ENCODE data around the gene STPG4.
A peak's percentile ranks its signal among the peaks of the same experiment; 100 is the strongest.
"Not testable (repeated sequence)": the region's sequence is repeated elsewhere in the genome, so short reads cannot be mapped to it uniquely, and the experiment has no call there.

Gene STPG4

GRCh38 chr2:47126783-47127182 lies 28.3 kb downstream of the STPG4 start:
- DNase-seq (ENCODE audit: low read depth), result no peak

- DNase-seq (ENCODE audit: low read depth), result not testable (repeated sequence)
These were observed 30.4 kb downstream of the STPG4 start for GRCh38 chr2:47124740-47125139.

GRCh38 chr2:47120424-47120823 lies 34.7 kb downstream of the STPG4 start:
- not testable (repeated sequence) for DNase-seq (ENCODE audit: low read depth)

GRCh38 chr2:47119001-47119400 lies 36.1 kb downstream of the STPG4 start:
- DNase-seq (ENCODE audit: low read depth), result peak; percentile 36

GRCh38 chr2:47118581-47118980 lies 36.5 kb downstream of the STPG4 start:
- no peak for DNase-seq (ENCODE audit: low read depth)

GRCh38 chr2:47112665-47113435 lies 42.3 kb downstream of the STPG4 start:
- no peak for DNase-seq (ENCODE audit: low read depth)

- DNase-seq (ENCODE audit: low read depth), result no peak
These were observed 45.4 kb downstream of the STPG4 start for GRCh38 chr2:47109680-47110079.

GRCh38 chr2:47109007-47109375 lies 46.1 kb downstream of the STPG4 start:
- DNase-seq (ENCODE audit: low read depth), result no peak

GRCh38 chr2:47108267-47109006 lies 46.7 kb downstream of the STPG4 start:
- DNase-seq (ENCODE audit: low read depth), result not testable (repeated sequence)

GRCh38 chr2:47107201-47107600 lies 47.9 kb downstream of the STPG4 start:
- not testable (repeated sequence) for DNase-seq (ENCODE audit: low read depth)

GRCh38 chr2:47106231-47106630 lies 48.9 kb downstream of the STPG4 start:
- DNase-seq (ENCODE audit: low read depth), result not testable (repeated sequence)

GRCh38 chr2:47099712-47100111 lies 55.4 kb downstream of the STPG4 start:
- not testable (repeated sequence) for DNase-seq (ENCODE audit: low read depth)

- no peak for DNase-seq (ENCODE audit: low read depth)
These were observed 56.2 kb downstream of the STPG4 start for GRCh38 chr2:47098953-47099352.

GRCh38 chr2:47097563-47097962 lies 57.5 kb downstream of the STPG4 start:
- DNase-seq (ENCODE audit: low read depth), result no peak

- DNase-seq (ENCODE audit: low read depth), result no peak
These were observed 58.7 kb downstream of the STPG4 start for GRCh38 chr2:47096451-47096850.

- no peak for DNase-seq (ENCODE audit: low read depth)
These were observed 59.6 kb downstream of the STPG4 start for GRCh38 chr2:47095349-47096020.

GRCh38 chr2:47094511-47095142 lies 60.5 kb downstream of the STPG4 start:
- no peak for DNase-seq (ENCODE audit: low read depth)

- no peak for DNase-seq (ENCODE audit: low read depth)
These were observed 61.5 kb downstream of the STPG4 start for GRCh38 chr2:47093626-47094025.

- no peak for DNase-seq (ENCODE audit: low read depth)
These were observed 62.6 kb downstream of the STPG4 start for GRCh38 chr2:47092465-47092864.

GRCh38 chr2:47091118-47091517 lies 64.0 kb downstream of the STPG4 start:
- DNase-seq (ENCODE audit: low read depth), result no peak

GRCh38 chr2:47089083-47089464 lies 66.0 kb downstream of the STPG4 start:
- DNase-seq (ENCODE audit: low read depth), result no peak

- DNase-seq (ENCODE audit: low read depth), result no peak
These were observed 66.6 kb downstream of the STPG4 start for GRCh38 chr2:47088371-47089082.

All from GM04503 (cell line).